Esophagus muscularis mucosa (tissue), 4 donors: ENCODE results near the gene VASH2. TPM values are rescaled to one million over a fixed set of nuclear protein-coding genes. Genes with fewer than 3 reads are reported as not detected.
"Not testable (repeated sequence)": the region's sequence is repeated elsewhere in the genome, so short reads cannot be mapped to it uniquely, and the experiment has no call there.

ENCODE experiments used
- DNase-seq: peaks from one replicate; pipeline ENCODE4 v3.0.0-alpha.2; 2017; ENCODE audit errors: extremely low spot score
- H3K27ac ChIP-seq, 4 donors: fragments of 200-600 bp; sonication (generic); replicated peaks in 1 of 4; 1 replicate in 3 of 4; 2 replicates in 1 of 4; pipeline ENCODE4 v1.5.1; 2016 to 2019; ENCODE audit warnings: mild to moderate bottlenecking in 1 of 4
- H3K27me3 ChIP-seq, 4 donors: fragments of 200-600 bp; sonication (generic); one replicate each; pipeline versions ENCODE4 v1.5.1 to v1.6.0; 2016 to 2019
- H3K36me3 ChIP-seq, 4 donors: fragments of 200-600 bp; sonication (generic); one replicate each; pipeline ENCODE4 v1.5.1; 2016 to 2019
- H3K4me1 ChIP-seq, 4 donors: fragments of 200-600 bp; sonication (generic); one replicate each; pipeline ENCODE4 v1.5.1; 2016 to 2019
- H3K4me3 ChIP-seq, 4 donors: fragments of 200-600 bp; sonication (generic); 1 replicate in 2 of 4; 2 replicates in 2 of 4; pipeline ENCODE4 v1.5.1; 2016 to 2019; ENCODE audit warnings: mild to moderate bottlenecking in 4 of 4, moderate library complexity in 1 of 4
- H3K9me3 ChIP-seq, 4 donors: fragments of 200-600 bp; sonication (generic); 1 replicate in 3 of 4; 2 replicates in 1 of 4; pipeline ENCODE4 v1.5.1; 2016 to 2019
- EP300 ChIP-seq: sonication (generic); formaldehyde crosslinking; IDR thresholded peaks from one replicate; pipeline ENCODE4 v1.6.1; 2017; ENCODE audit warnings: antibody characterized with exemption
- POLR2A ChIP-seq: fragments of 450-650 bp; IDR thresholded peaks from one replicate; pipeline ENCODE4 v1.6.1; 2017; ENCODE audit warnings: antibody characterized with exemption, moderate library complexity, mild to moderate bottlenecking, low read depth
- POLR2AphosphoS5 ChIP-seq, 2 donors: sonication (generic); formaldehyde crosslinking; IDR thresholded peaks; one replicate each; pipeline ENCODE4 v1.6.1; 2017; ENCODE audit warnings: antibody characterized with exemption in 2 of 2
- WGBS: methylation state at CpG from one replicate; pipeline ENCODE4 v1.1.5; 2018; 5-methylcytosine and 5-hydroxymethylcytosine counted together
- intact Hi-C: fragments of 100-400 bp; cut with DNase I; formaldehyde crosslinking; loops from one replicate; pipeline ENCODE4 v1.15.1; 2023
- total RNA-seq, 4 donors: library from RNA; depleted of rRNA; stranded (reverse); fragments of >200 nt; gene quantifications; one replicate each; pipeline versions ENCODE4 v1.1.0 to v1.2.1, GENCODE V29; 2016
- TF ChIP-seq, protein P1 (sequence below), 3 experiments: fragments of 200-600 bp in 2 of 3; fragments of 450-650 bp in 1 of 3; sonication (generic) in 2 of 3; IDR thresholded peaks; one replicate each; pipeline ENCODE4 v1.5.1; 2017 to 2019; ENCODE audit warnings: antibody characterized with exemption in 3 of 3, mild to moderate bottlenecking in 2 of 3, moderate library complexity in 1 of 3

Gene VASH2
- total RNA-seq, 4 donors from 2014 or later, result 1.9 to 8.3 (median 2.6) TPM

DNA sequence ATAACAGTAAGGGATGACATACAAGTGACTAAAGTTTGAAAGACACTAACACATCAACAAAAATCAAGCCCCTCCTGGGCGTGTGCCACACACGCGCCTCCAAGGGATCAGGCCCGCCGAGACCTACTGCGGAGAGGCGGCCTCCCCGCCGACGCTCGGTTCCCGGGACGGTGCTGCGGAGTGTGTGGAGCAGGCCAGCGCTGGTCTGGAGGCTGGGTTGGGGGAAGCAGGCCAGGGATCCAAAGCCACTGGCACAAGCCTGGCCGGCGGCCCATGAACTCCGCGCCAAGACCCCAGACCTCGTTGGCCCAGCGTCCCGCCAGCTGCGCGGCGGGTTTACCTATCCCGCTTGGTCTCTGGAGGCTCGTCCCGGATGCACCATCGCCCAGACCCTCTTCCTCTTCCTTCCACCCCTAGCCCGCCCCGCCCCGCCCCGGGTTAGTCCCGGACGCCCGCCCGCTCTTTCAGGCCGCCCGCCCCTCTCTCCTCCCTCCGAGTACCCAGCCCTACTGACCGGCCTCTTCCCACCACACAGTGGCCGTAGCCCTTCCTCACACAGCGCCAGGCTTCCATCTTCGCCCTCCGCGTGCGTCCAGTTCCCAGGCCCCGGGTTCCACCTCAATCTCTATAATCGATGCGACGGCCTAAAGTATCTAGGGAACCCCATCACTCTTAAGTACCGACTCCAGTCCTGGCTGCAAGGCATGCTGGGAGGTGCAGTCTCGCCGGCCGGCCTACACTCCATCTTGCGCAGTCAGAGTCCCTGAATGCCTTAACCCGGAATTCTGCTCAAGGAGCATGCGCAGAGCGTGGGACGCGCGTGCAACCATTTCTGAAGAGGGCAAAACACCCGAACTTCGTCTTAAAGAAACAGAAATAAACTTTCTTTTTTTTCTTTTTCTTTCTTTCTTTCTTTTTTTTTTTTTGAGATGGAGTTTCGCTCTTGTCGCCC, 65.0 kb downstream of the VASH2 start, which contains the start of gene ANGEL2:
Gene ANGEL2 (minus strand): TSS at position 769 of the 952 bp plus-strand sequence. CDS start 196 bp downstream, at position 573.
- Histone ChIP-seq H3K9me3 (no peaks in the 10 kb centered on the region), H3K4me3 (peak within 1 kb of the TSS; percentile 84 to 92 (median 90)), H3K36me3 (peaks cover 0 to 24% (median 12%) of the 10 kb centered on the region in 4 donors), H3K27ac (peak within 1 kb of the TSS; percentile 88 to 95 (median 92)), H3K4me1 (peaks cover 15 to 42% (median 22%) of the 10 kb centered on the region in 4 donors), H3K27me3 (no peaks in the 10 kb centered on the region)
- TF ChIP-seq, protein P1, sequence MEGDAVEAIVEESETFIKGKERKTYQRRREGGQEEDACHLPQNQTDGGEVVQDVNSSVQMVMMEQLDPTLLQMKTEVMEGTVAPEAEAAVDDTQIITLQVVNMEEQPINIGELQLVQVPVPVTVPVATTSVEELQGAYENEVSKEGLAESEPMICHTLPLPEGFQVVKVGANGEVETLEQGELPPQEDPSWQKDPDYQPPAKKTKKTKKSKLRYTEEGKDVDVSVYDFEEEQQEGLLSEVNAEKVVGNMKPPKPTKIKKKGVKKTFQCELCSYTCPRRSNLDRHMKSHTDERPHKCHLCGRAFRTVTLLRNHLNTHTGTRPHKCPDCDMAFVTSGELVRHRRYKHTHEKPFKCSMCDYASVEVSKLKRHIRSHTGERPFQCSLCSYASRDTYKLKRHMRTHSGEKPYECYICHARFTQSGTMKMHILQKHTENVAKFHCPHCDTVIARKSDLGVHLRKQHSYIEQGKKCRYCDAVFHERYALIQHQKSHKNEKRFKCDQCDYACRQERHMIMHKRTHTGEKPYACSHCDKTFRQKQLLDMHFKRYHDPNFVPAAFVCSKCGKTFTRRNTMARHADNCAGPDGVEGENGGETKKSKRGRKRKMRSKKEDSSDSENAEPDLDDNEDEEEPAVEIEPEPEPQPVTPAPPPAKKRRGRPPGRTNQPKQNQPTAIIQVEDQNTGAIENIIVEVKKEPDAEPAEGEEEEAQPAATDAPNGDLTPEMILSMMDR (IDR thresholded peaks at IDR 0.05), result no peak
- peak; percentile 72 to 95 for TF ChIP-seq POLR2AphosphoS5 (IDR thresholded peaks at IDR 0.05)
- intact Hi-C loops, result no loop called here
- WGBS, result under 1% methylated on average over 34 of the region's 66 CpGs
- peak; percentile 98 for DNase-seq

DNA sequence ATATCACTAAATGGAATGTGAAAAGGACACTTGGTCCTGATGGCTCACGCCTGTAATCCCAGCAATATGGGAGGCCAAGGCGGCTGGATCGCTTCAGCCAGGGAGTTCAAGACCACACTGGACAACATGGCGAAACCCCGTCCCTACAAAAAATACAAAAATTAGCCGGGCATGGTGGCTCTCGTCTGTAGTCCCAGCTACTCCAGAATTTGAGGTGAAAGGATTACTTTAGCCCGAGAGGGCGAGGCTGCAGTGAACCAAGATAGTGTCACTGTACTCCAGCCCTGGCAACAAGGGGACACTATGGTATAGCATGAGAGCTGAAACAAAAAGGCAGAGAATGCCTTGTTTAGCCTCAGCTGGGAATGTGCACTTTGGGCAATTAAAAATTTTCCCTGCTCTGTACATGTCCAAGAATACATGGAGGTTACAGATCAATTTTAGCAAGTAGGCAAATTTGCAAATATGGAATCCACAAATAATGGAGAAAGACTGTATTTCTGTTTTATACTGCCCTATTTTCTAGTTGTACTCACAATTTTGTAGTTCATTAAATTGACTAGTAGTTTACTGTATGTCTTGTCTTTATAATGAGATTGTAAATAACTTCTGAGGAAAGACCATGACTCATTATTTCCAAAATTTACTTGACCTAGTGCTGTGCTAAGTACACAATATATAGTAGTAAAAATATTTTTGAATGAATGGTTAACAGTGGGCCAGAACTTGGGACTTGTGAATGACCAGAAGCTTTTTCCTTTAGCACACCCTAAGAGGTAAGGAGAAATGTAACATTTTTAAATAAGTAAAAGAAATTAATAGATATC, 67.3 kb downstream of the VASH2 start:
- 94% methylated on average over 9 of the region's 9 CpGs for WGBS
- Histone ChIP-seq H3K27ac (no peak overlapping the region), H3K27me3 (no peaks in the 10 kb centered on the region), H3K4me1 (peaks cover 15 to 27% (median 22%) of the 10 kb centered on the region in 4 donors), H3K9me3 (no peaks in the 10 kb centered on the region), H3K4me3 (no peak overlapping the region), H3K36me3 (peaks cover 0 to 3% (median 0%) of the 10 kb centered on the region in 4 donors)
- intact Hi-C loops, result no loop called here
- no peak for DNase-seq
- TF ChIP-seq, protein P1 (IDR thresholded peaks at IDR 0.05), result no peak
- TF ChIP-seq EP300 (no peak), POLR2AphosphoS5 (IDR thresholded peaks at IDR 0.05) (no peak), POLR2A (no peak)

DNA sequence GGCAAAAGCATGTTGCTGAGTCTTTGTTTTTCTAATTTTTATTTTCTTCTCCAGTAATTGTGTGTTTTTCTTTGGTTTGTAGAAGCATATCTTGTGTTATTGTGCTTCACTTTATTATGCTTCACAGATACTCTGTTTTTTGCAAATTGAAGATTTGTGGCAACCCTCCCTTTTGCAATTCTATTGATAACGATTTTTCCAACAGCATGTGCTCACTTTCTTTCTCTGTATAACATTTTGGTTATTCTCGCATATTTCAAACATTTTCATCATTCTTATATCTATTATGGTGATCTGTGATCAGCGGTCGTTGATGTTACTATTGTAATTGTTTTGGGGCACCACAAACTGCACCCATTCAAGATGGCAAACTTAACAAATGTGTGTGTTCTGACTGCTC, 69.1 kb downstream of the VASH2 start:
- DNase-seq, result no peak
- peaks cover 2 to 12% (median 9%) of the 10 kb centered on the region in 4 donors for H3K4me1 ChIP-seq
- intact Hi-C loops, result no loop called here
- no peak for TF ChIP-seq POLR2A
- TF ChIP-seq EP300, result no peak
- no peak for TF ChIP-seq POLR2AphosphoS5 (IDR thresholded peaks at IDR 0.05)
- TF ChIP-seq, protein P1 (IDR thresholded peaks at IDR 0.05), result no peak
- 94% methylated on average over 4 of the region's 4 CpGs for WGBS
- no peaks in the 10 kb centered on the region for H3K27me3 ChIP-seq
- no peaks in the 10 kb centered on the region for H3K36me3 ChIP-seq
- no peak overlapping the region for H3K27ac ChIP-seq
- no peak overlapping the region for H3K4me3 ChIP-seq
- no peaks in the 10 kb centered on the region for H3K9me3 ChIP-seq

GRCh38 chr1:213020016-213020415, 69.7 kb downstream of the VASH2 start:
- no peak overlapping the region for H3K27ac ChIP-seq
- intact Hi-C loops, result no loop called here
- H3K36me3 ChIP-seq, result no peaks in the 10 kb centered on the region
- H3K27me3 ChIP-seq, result peaks cover 0 to 3% (median 0%) of the 10 kb centered on the region in 4 donors
- H3K4me3 ChIP-seq, result no peak overlapping the region
- WGBS, result 93% methylated on average over 3 of the region's 3 CpGs
- peaks cover 0 to 6% (median 5%) of the 10 kb centered on the region in 4 donors for H3K4me1 ChIP-seq
- H3K9me3 ChIP-seq, result no peaks in the 10 kb centered on the region
- DNase-seq, result no peak
- TF ChIP-seq, protein P1 (IDR thresholded peaks at IDR 0.05), result no peak
- TF ChIP-seq POLR2AphosphoS5 (IDR thresholded peaks at IDR 0.05), result no peak
- TF ChIP-seq POLR2A, result no peak
- TF ChIP-seq EP300, result no peak

- intact Hi-C loops, H3K9me3 ChIP-seq, DNase-seq, H3K36me3 ChIP-seq, H3K27ac ChIP-seq, H3K4me3 ChIP-seq, H3K4me1 ChIP-seq: not testable (repeated sequence)
- 82% methylated on average over 3 of the region's 3 CpGs for WGBS
- H3K27me3 ChIP-seq, result peaks cover 0 to 31% (median 2%) of the 10 kb centered on the region in 4 donors
Observed at GRCh38 chr1:213027024-213027423, 76.7 kb downstream of the VASH2 start.
